ENCODE results near the gene CEBPZOS.

DNA sequence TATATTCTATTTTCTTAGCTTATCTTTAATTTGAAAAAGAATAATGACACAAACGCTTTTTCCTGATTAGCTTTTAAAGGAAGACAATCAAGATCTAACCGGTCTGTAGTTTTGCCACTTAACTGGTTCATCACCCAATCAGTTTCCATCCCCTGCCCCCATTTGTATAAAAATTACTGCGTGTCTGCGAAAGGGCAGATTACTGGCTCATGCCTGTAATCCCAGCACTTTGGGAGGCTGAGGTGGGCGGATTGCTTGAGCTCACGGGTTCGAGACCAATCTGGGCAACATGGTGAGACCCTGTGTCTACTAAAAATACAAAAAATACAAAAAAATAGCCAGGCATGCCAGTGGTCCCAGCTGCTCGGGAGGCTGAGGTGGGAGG is 2.4 kb downstream of the CEBPZOS start:
- no peak for TF ChIP-seq ZNF221 (tag by site-specific recombination; IDR thresholded peaks at IDR 0.05; ENCODE audit: borderline replicate concordance)
- no peak for TF ChIP-seq PBX3 (CRISPR knock-in tag; IDR thresholded peaks at IDR 0.05)
- TF ChIP-seq YY2 (tag by site-specific recombination; IDR thresholded peaks at IDR 0.05) = no peak
- TF ChIP-seq CTCF (tag by site-specific recombination; IDR thresholded peaks at IDR 0.05) = no peak
- TF ChIP-seq YY1 (tag by site-specific recombination; IDR thresholded peaks at IDR 0.05) = no peak
- no peak for TF ChIP-seq ZNF2 (tag by site-specific recombination; IDR thresholded peaks at IDR 0.05)
- no peak for TF ChIP-seq ZNF133 (tag by site-specific recombination; IDR thresholded peaks at IDR 0.05)
- TF ChIP-seq, protein P1, sequence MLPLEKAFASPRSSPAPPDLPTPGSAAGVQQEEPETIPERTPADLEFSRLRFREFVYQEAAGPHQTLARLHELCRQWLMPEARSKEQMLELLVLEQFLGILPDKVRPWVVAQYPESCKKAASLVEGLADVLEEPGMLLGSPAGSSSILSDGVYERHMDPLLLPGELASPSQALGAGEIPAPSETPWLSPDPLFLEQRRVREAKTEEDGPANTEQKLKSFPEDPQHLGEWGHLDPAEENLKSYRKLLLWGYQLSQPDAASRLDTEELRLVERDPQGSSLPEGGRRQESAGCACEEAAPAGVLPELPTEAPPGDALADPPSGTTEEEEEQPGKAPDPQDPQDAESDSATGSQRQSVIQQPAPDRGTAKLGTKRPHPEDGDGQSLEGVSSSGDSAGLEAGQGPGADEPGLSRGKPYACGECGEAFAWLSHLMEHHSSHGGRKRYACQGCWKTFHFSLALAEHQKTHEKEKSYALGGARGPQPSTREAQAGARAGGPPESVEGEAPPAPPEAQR (tag by site-specific recombination; IDR thresholded peaks at IDR 0.05) = no peak
- TF ChIP-seq SETDB1 (IDR thresholded peaks at IDR 0.05; ENCODE audit: insufficient read length, low read length) = no peak
- TF ChIP-seq ZNF214 (tag by site-specific recombination; IDR thresholded peaks at IDR 0.05; ENCODE audit: borderline replicate concordance) = no peak
- TF ChIP-seq, protein P2, sequence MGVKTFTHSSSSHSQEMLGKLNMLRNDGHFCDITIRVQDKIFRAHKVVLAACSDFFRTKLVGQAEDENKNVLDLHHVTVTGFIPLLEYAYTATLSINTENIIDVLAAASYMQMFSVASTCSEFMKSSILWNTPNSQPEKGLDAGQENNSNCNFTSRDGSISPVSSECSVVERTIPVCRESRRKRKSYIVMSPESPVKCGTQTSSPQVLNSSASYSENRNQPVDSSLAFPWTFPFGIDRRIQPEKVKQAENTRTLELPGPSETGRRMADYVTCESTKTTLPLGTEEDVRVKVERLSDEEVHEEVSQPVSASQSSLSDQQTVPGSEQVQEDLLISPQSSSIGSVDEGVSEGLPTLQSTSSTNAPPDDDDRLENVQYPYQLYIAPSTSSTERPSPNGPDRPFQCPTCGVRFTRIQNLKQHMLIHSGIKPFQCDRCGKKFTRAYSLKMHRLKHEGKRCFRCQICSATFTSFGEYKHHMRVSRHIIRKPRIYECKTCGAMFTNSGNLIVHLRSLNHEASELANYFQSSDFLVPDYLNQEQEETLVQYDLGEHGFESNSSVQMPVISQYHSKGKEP (tag by site-specific recombination; IDR thresholded peaks at IDR 0.05) = no peak
- no peak for TF ChIP-seq ZNF629 (tag by site-specific recombination; IDR thresholded peaks at IDR 0.05)

All from HEK293 (cell line).